ENCODE results near the gene TANGO2. TPM values are rescaled to one million over a fixed set of nuclear protein-coding genes. Genes with fewer than 3 reads are reported as not detected.

Gene TANGO2
- total RNA-seq, 1 donor from 2014 or later = 13.6 TPM

GRCh38 chr22:19989725-19990067, 31.2 kb upstream of the TANGO2 start:
- Histone ChIP-seq H3K27ac (ENCODE audit: low read depth, low read length) (no peak overlapping the region), H3K9me3 (ENCODE audit: control insufficient read depth in 3 of 3, low read length in 3 of 3) (no peaks in the 10 kb centered on the region), H3K4me1 (ENCODE audit: control insufficient read depth in 3 of 3, insufficient read depth in 3 of 3, low read length in 3 of 3) (peaks cover 48 to 57% (median 52%) of the 10 kb centered on the region in 3 donors)

DNA sequence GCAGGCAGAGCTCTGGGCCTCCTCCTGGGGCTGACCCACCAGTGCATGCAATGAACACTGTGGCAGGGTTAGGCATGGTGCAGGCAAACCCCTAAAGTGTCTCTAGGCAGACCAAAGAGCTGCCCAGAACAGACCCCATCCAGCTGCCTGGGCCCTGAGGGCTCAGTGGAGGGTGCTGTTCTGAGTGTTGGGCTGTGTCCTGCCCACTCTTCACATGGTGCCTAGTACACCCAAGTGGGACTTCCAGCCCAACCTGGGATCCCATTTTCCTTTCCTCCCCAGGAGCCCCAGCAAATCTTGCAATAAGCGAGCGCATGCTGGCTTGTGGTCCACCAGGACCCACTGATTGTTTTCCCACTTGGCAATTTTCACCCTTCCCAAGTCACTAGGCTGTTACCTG, 30.7 kb upstream of the TANGO2 start:
- H3K4me3 ChIP-seq (ENCODE audit: low read length in 3 of 3) = no peak overlapping the region
- no peaks in the 10 kb centered on the region for H3K9me3 ChIP-seq (ENCODE audit: control insufficient read depth in 3 of 3, low read length in 3 of 3)
- peaks cover 0 to 2% (median 0%) of the 10 kb centered on the region in 3 donors for H3K36me3 ChIP-seq (ENCODE audit: control insufficient read depth in 3 of 3, insufficient read depth in 3 of 3, low read length in 3 of 3)
- no peak overlapping the region for H3K9ac ChIP-seq (ENCODE audit: low read depth in 1 of 3, low read length in 3 of 3)
- H3K4me1 ChIP-seq (ENCODE audit: control insufficient read depth in 3 of 3, insufficient read depth in 3 of 3, low read length in 3 of 3) = peaks cover 43 to 57% (median 51%) of the 10 kb centered on the region in 3 donors
- no peaks in the 10 kb centered on the region for H3K27me3 ChIP-seq (ENCODE audit: control insufficient read depth in 3 of 3, insufficient read depth in 3 of 3, low read length in 3 of 3)
- no peak overlapping the region for H3K27ac ChIP-seq (ENCODE audit: low read depth, low read length)

More at GRCh38 chr22:19989725-19990067, 31.2 kb upstream of the TANGO2 start:
- Histone ChIP-seq H3K36me3 (ENCODE audit: control insufficient read depth in 3 of 3, insufficient read depth in 3 of 3, low read length in 3 of 3) (peaks cover 0 to 2% (median 0%) of the 10 kb centered on the region in 3 donors), H3K27me3 (ENCODE audit: control insufficient read depth in 3 of 3, insufficient read depth in 3 of 3, low read length in 3 of 3) (no peaks in the 10 kb centered on the region), H3K9ac (ENCODE audit: low read depth in 1 of 3, low read length in 3 of 3) (no peak overlapping the region), H3K4me3 (ENCODE audit: low read length in 3 of 3) (no peak overlapping the region)

DNA sequence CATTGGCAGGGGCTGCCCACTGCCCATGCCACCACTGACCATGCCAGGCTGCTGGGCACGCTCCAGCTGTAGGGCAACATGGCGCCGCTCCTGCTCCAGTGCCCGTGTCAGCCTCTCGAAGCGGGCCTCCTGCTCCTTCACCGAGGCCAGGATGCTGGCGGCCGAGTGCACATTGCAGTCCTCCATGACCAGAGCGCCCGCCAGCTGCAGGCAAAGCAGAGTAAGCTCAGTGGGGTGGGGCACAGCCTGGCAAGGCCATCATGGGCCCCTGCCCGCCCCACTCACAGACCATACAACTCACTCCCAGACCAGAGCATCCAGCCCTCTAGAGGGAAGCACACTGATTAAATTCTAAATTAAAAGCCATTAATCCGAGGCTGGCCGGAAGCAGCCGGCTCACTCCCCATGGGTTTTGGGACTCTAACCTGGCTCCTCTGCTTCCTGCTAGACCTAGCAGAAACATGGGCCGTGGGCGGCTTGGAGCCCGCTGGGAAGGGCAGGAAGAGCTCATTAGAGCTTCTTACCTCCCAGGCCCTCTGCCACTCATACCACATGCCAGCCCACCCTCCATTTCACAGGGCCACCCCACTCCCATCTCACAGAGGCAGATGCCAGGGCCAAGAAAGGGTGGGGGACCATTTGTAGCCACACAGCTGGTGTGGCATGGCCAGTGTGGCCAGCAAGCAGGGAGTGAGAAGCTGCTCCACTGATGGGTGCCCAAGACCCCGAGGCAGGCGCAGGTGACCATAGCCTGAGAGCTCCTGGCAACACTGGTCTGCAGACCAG, 30.1 kb upstream of the TANGO2 start:
- Histone ChIP-seq H3K36me3 (ENCODE audit: control insufficient read depth in 3 of 3, insufficient read depth in 3 of 3, low read length in 3 of 3) (peaks cover 0 to 2% (median 0%) of the 10 kb centered on the region in 3 donors), H3K4me3 (ENCODE audit: low read length in 3 of 3) (no peak overlapping the region), H3K27ac (ENCODE audit: low read depth, low read length) (peak overlapping the region; percentile 1), H3K9me3 (ENCODE audit: control insufficient read depth in 3 of 3, low read length in 3 of 3) (no peaks in the 10 kb centered on the region), H3K4me1 (ENCODE audit: control insufficient read depth in 3 of 3, insufficient read depth in 3 of 3, low read length in 3 of 3) (peaks cover 37 to 57% (median 51%) of the 10 kb centered on the region in 3 donors), H3K27me3 (ENCODE audit: control insufficient read depth in 3 of 3, insufficient read depth in 3 of 3, low read length in 3 of 3) (no peaks in the 10 kb centered on the region), H3K9ac (ENCODE audit: low read depth in 1 of 3, low read length in 3 of 3) (peak overlapping the region in 1 of 3 donors; percentile 33)

GRCh38 chr22:19991395-19991644, 29.6 kb upstream of the TANGO2 start:
- Histone ChIP-seq H3K27ac (ENCODE audit: low read depth, low read length) (peak overlapping the region; percentile 1), H3K9ac (ENCODE audit: low read depth in 1 of 3, low read length in 3 of 3) (peak overlapping the region in 1 of 3 donors; percentile 33), H3K27me3 (ENCODE audit: control insufficient read depth in 3 of 3, insufficient read depth in 3 of 3, low read length in 3 of 3) (no peaks in the 10 kb centered on the region), H3K4me1 (ENCODE audit: control insufficient read depth in 3 of 3, insufficient read depth in 3 of 3, low read length in 3 of 3) (peaks cover 32 to 57% (median 48%) of the 10 kb centered on the region in 3 donors), H3K36me3 (ENCODE audit: control insufficient read depth in 3 of 3, insufficient read depth in 3 of 3, low read length in 3 of 3) (no peaks in the 10 kb centered on the region), H3K4me3 (ENCODE audit: low read length in 3 of 3) (no peak overlapping the region), H3K9me3 (ENCODE audit: control insufficient read depth in 3 of 3, low read length in 3 of 3) (no peaks in the 10 kb centered on the region)

- H3K36me3 ChIP-seq (ENCODE audit: control insufficient read depth in 3 of 3, insufficient read depth in 3 of 3, low read length in 3 of 3) = no peaks in the 10 kb centered on the region
- peak overlapping the region in 1 of 3 donors; percentile 40 for H3K9ac ChIP-seq (ENCODE audit: low read depth in 1 of 3, low read length in 3 of 3)
- peak overlapping the region; percentile 1 for H3K27ac ChIP-seq (ENCODE audit: low read depth, low read length)
- peaks cover 28 to 59% (median 49%) of the 10 kb centered on the region in 3 donors for H3K4me1 ChIP-seq (ENCODE audit: control insufficient read depth in 3 of 3, insufficient read depth in 3 of 3, low read length in 3 of 3)
- H3K9me3 ChIP-seq (ENCODE audit: control insufficient read depth in 3 of 3, low read length in 3 of 3) = no peaks in the 10 kb centered on the region
- no peaks in the 10 kb centered on the region for H3K27me3 ChIP-seq (ENCODE audit: control insufficient read depth in 3 of 3, insufficient read depth in 3 of 3, low read length in 3 of 3)
- H3K4me3 ChIP-seq (ENCODE audit: low read length in 3 of 3) = no peak overlapping the region
Measured at GRCh38 chr22:19991645-19992451, 29.1 kb upstream of the TANGO2 start.

DNA sequence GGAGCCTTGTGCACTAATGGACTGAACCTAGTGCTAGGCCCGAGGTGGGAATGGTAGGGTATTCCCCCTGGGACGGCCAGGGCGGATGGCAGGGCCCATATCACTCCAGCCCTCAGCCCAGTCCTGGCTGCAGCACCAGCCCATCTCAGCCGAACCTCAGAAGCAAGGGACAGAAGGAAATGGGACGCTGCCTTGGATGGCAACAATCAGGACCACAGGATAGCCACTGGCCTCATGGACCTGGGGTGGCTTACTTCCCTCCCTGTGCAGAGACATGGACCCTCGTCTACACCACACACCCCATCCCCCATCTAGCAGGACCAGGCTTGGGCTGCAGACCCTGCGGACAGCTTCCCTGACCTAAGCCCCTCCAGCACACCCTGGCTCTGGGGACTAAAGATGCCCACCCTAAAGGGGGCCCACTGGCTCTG, 28.4 kb upstream of the TANGO2 start:
- Histone ChIP-seq H3K9me3 (ENCODE audit: control insufficient read depth in 3 of 3, low read length in 3 of 3) (no peaks in the 10 kb centered on the region), H3K27me3 (ENCODE audit: control insufficient read depth in 3 of 3, insufficient read depth in 3 of 3, low read length in 3 of 3) (no peaks in the 10 kb centered on the region), H3K36me3 (ENCODE audit: control insufficient read depth in 3 of 3, insufficient read depth in 3 of 3, low read length in 3 of 3) (no peaks in the 10 kb centered on the region), H3K27ac (ENCODE audit: low read depth, low read length) (no peak overlapping the region), H3K9ac (ENCODE audit: low read depth in 1 of 3, low read length in 3 of 3) (peak overlapping the region in 2 of 3 donors; percentile 33 to 40), H3K4me1 (ENCODE audit: control insufficient read depth in 3 of 3, insufficient read depth in 3 of 3, low read length in 3 of 3) (peaks cover 26 to 66% (median 49%) of the 10 kb centered on the region in 3 donors), H3K4me3 (ENCODE audit: low read length in 3 of 3) (no peak overlapping the region)

- Histone ChIP-seq H3K27ac (ENCODE audit: low read depth, low read length) (no peak overlapping the region), H3K4me1 (ENCODE audit: control insufficient read depth in 3 of 3, insufficient read depth in 3 of 3, low read length in 3 of 3) (peaks cover 24 to 70% (median 50%) of the 10 kb centered on the region in 3 donors)
Measured at GRCh38 chr22:19992921-19993355, 28.0 kb upstream of the TANGO2 start.

DNA sequence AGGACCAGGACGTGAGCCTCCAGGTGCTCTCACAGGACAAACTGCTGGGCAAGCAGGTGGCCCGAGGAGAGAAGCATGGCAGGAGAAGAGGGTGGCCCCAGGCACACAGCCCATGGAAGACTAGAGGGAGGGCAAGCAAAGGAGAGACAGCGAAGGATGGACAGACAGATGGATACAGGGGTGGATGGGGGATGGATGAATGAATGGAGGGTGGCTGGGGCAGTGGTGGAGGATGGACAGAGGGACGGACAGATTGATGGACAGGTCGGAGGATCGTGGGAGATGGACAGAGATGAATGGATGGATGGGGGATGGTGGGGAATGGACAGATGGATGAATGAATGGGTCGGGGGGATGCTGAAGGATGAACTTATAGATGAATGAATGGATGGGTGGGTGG, 27.0 kb upstream of the TANGO2 start:
- Histone ChIP-seq H3K36me3 (ENCODE audit: control insufficient read depth in 3 of 3, insufficient read depth in 3 of 3, low read length in 3 of 3) (no peaks in the 10 kb centered on the region), H3K27ac (ENCODE audit: low read depth, low read length) (no peak overlapping the region), H3K27me3 (ENCODE audit: control insufficient read depth in 3 of 3, insufficient read depth in 3 of 3, low read length in 3 of 3) (no peaks in the 10 kb centered on the region), H3K9me3 (ENCODE audit: control insufficient read depth in 3 of 3, low read length in 3 of 3) (no peaks in the 10 kb centered on the region), H3K4me1 (ENCODE audit: control insufficient read depth in 3 of 3, insufficient read depth in 3 of 3, low read length in 3 of 3) (peaks cover 31 to 79% (median 59%) of the 10 kb centered on the region in 3 donors), H3K4me3 (ENCODE audit: low read length in 3 of 3) (no peak overlapping the region), H3K9ac (ENCODE audit: low read depth in 1 of 3, low read length in 3 of 3) (no peak overlapping the region)

More at GRCh38 chr22:19992921-19993355, 28.0 kb upstream of the TANGO2 start:
- no peak overlapping the region for H3K4me3 ChIP-seq (ENCODE audit: low read length in 3 of 3)
- H3K9ac ChIP-seq (ENCODE audit: low read depth in 1 of 3, low read length in 3 of 3) = peak overlapping the region in 2 of 3 donors; percentile 33 to 40
- no peaks in the 10 kb centered on the region for H3K9me3 ChIP-seq (ENCODE audit: control insufficient read depth in 3 of 3, low read length in 3 of 3)
- H3K27me3 ChIP-seq (ENCODE audit: control insufficient read depth in 3 of 3, insufficient read depth in 3 of 3, low read length in 3 of 3) = no peaks in the 10 kb centered on the region
- H3K36me3 ChIP-seq (ENCODE audit: control insufficient read depth in 3 of 3, insufficient read depth in 3 of 3, low read length in 3 of 3) = no peaks in the 10 kb centered on the region

- Histone ChIP-seq H3K27me3 (ENCODE audit: control insufficient read depth in 3 of 3, insufficient read depth in 3 of 3, low read length in 3 of 3) (no peaks in the 10 kb centered on the region), H3K36me3 (ENCODE audit: control insufficient read depth in 3 of 3, insufficient read depth in 3 of 3, low read length in 3 of 3) (no peaks in the 10 kb centered on the region), H3K4me1 (ENCODE audit: control insufficient read depth in 3 of 3, insufficient read depth in 3 of 3, low read length in 3 of 3) (peaks cover 41 to 90% (median 68%) of the 10 kb centered on the region in 3 donors), H3K4me3 (ENCODE audit: low read length in 3 of 3) (no peak overlapping the region), H3K9me3 (ENCODE audit: control insufficient read depth in 3 of 3, low read length in 3 of 3) (no peaks in the 10 kb centered on the region), H3K27ac (ENCODE audit: low read depth, low read length) (peak overlapping the region; percentile 47), H3K9ac (ENCODE audit: low read depth in 1 of 3, low read length in 3 of 3) (no peak overlapping the region)
Measured at GRCh38 chr22:19994851-19995610, 25.9 kb upstream of the TANGO2 start.
